ENCODE measurements around the gene MGRN1.

MGRN1 gene

GRCh38 chr16:4606354-4606753 is 18.3 kb upstream of the MGRN1 start:
- no peak for DNase-seq

- no peak for DNase-seq
Measured at GRCh38 chr16:4607841-4608703, 16.6 kb upstream of the MGRN1 start.

- no peak for DNase-seq
Measured at GRCh38 chr16:4608704-4608980, 16.0 kb upstream of the MGRN1 start.

GRCh38 chr16:4609200-4610010 is 15.2 kb upstream of the MGRN1 start:
- DNase-seq = no peak

GRCh38 chr16:4610011-4611005 is 14.3 kb upstream of the MGRN1 start:
- DNase-seq = no peak

GRCh38 chr16:4611337-4612021 is 13.1 kb upstream of the MGRN1 start:
- no peak for DNase-seq

- no peak for DNase-seq
Measured at GRCh38 chr16:4612474-4612931, 12.1 kb upstream of the MGRN1 start.

- no peak for DNase-seq
Measured at GRCh38 chr16:4612977-4613635, 11.5 kb upstream of the MGRN1 start.

GRCh38 chr16:4613636-4614570 is 10.7 kb upstream of the MGRN1 start:
- no peak for DNase-seq

- peak; percentile 69 for DNase-seq
Measured at GRCh38 chr16:4614571-4615383, 9.8 kb upstream of the MGRN1 start, which contains the start of gene UBALD1. Gene UBALD1, minus strand, starts transcription at chr16:4614888. Its CDS starts 91 bp downstream, at chr16:4614797.

GRCh38 chr16:4615384-4616046 is 9.1 kb upstream of the MGRN1 start:
- no peak for DNase-seq

- peak; percentile 99 for DNase-seq
Measured at GRCh38 chr16:4616047-4616811, 8.4 kb upstream of the MGRN1 start.

GRCh38 chr16:4617880-4618279 is 6.7 kb upstream of the MGRN1 start:
- no peak for DNase-seq

- no peak for DNase-seq
Measured at GRCh38 chr16:4618645-4619418, 5.8 kb upstream of the MGRN1 start.

GRCh38 chr16:4623593-4623992 is 1.0 kb upstream of the MGRN1 start:
- DNase-seq = no peak

GRCh38 chr16:4624827-4625559 is 367 bp downstream of the MGRN1 start:
- no peak for DNase-seq

Measured in amniotic stem cell (primary cell).